ENCODE measurements around the gene RAB3GAP2. TPM values are rescaled to one million over a fixed set of nuclear protein-coding genes. Genes with fewer than 3 reads are reported as not detected.
A peak's percentile ranks its signal among the peaks of the same experiment; 100 is the strongest.

The RAB3GAP2 gene
- total and polyA plus RNA-seq, 2 experiments from 2014 or later: 9.9 to 14.5 TPM

GRCh38 chr1:220233927-220234326 is 38.3 kb downstream of the RAB3GAP2 start:
- DNase-seq (ENCODE audit: low read depth in 1 of 2, low spot score in 1 of 2): no peak
- peaks cover 8% of the 10 kb centered on the region for H3K36me3 ChIP-seq
- no peak overlapping the region for H3K27ac ChIP-seq
- no peaks in the 10 kb centered on the region for H3K27me3 ChIP-seq
- no peaks in the 10 kb centered on the region for H3K9me3 ChIP-seq (ENCODE audit: low read depth)
- no peak for TF ChIP-seq CTCF (IDR thresholded peaks at IDR 0.05; ENCODE audit: low read depth, low read length)
- no peak overlapping the region for H3K4me3 ChIP-seq
- no peaks in the 10 kb centered on the region for H3K4me1 ChIP-seq (ENCODE audit: low read depth)

- Histone ChIP-seq H3K4me3 (no peak overlapping the region), H3K27me3 (no peaks in the 10 kb centered on the region), H3K9me3 (ENCODE audit: low read depth) (no peaks in the 10 kb centered on the region), H3K4me1 (ENCODE audit: low read depth) (peaks cover 11% of the 10 kb centered on the region), H3K27ac (no peak overlapping the region), H3K36me3 (peaks cover 8% of the 10 kb centered on the region)
- no peak for TF ChIP-seq CTCF (IDR thresholded peaks at IDR 0.05; ENCODE audit: low read depth, low read length)
- no peak for DNase-seq (ENCODE audit: low read depth in 1 of 2, low spot score in 1 of 2)
Measured at GRCh38 chr1:220229771-220230170, 42.5 kb downstream of the RAB3GAP2 start.

GRCh38 chr1:220227393-220227792 is 44.9 kb downstream of the RAB3GAP2 start:
- peak in 1 of 2 donors; percentile 36 for DNase-seq (ENCODE audit: low read depth in 1 of 2, low spot score in 1 of 2)
- peaks cover 11% of the 10 kb centered on the region for H3K4me1 ChIP-seq (ENCODE audit: low read depth)
- TF ChIP-seq CTCF (IDR thresholded peaks at IDR 0.05; ENCODE audit: low read depth, low read length): no peak
- H3K27ac ChIP-seq: peak overlapping the region; percentile 43
- H3K9me3 ChIP-seq (ENCODE audit: low read depth): no peaks in the 10 kb centered on the region
- no peak overlapping the region for H3K4me3 ChIP-seq
- H3K27me3 ChIP-seq: no peaks in the 10 kb centered on the region
- peaks cover 4% of the 10 kb centered on the region for H3K36me3 ChIP-seq

GRCh38 chr1:220226752-220227151 is 45.5 kb downstream of the RAB3GAP2 start:
- H3K4me3 ChIP-seq: no peak overlapping the region
- H3K27me3 ChIP-seq: no peaks in the 10 kb centered on the region
- DNase-seq (ENCODE audit: low read depth in 1 of 2, low spot score in 1 of 2): no peak
- no peak for TF ChIP-seq CTCF (IDR thresholded peaks at IDR 0.05; ENCODE audit: low read depth, low read length)
- no peak overlapping the region for H3K27ac ChIP-seq
- peaks cover 11% of the 10 kb centered on the region for H3K4me1 ChIP-seq (ENCODE audit: low read depth)
- H3K36me3 ChIP-seq: peaks cover under 1% of the 10 kb centered on the region
- no peaks in the 10 kb centered on the region for H3K9me3 ChIP-seq (ENCODE audit: low read depth)

- no peak overlapping the region for H3K4me3 ChIP-seq
- no peaks in the 10 kb centered on the region for H3K27me3 ChIP-seq
- H3K27ac ChIP-seq: no peak overlapping the region
- no peak for TF ChIP-seq CTCF (IDR thresholded peaks at IDR 0.05; ENCODE audit: low read depth, low read length)
- no peaks in the 10 kb centered on the region for H3K9me3 ChIP-seq (ENCODE audit: low read depth)
- H3K36me3 ChIP-seq: no peaks in the 10 kb centered on the region
- peaks cover 11% of the 10 kb centered on the region for H3K4me1 ChIP-seq (ENCODE audit: low read depth)
- DNase-seq (ENCODE audit: low read depth in 1 of 2, low spot score in 1 of 2): no peak
Measured at GRCh38 chr1:220225957-220226356, 46.3 kb downstream of the RAB3GAP2 start.
